HG03439 (cell line): ENCODE data around the gene SSBP3.

Experiments
- ATAC-seq: cut with Tn5 transposase; IDR thresholded peaks from one replicate; pipeline ENCODE4 v1.9.1; 2021; ENCODE audit warnings: mild to moderate bottlenecking, moderate library complexity; ENCODE audit not compliant: unreplicated experiment

The SSBP3 gene

DNA sequence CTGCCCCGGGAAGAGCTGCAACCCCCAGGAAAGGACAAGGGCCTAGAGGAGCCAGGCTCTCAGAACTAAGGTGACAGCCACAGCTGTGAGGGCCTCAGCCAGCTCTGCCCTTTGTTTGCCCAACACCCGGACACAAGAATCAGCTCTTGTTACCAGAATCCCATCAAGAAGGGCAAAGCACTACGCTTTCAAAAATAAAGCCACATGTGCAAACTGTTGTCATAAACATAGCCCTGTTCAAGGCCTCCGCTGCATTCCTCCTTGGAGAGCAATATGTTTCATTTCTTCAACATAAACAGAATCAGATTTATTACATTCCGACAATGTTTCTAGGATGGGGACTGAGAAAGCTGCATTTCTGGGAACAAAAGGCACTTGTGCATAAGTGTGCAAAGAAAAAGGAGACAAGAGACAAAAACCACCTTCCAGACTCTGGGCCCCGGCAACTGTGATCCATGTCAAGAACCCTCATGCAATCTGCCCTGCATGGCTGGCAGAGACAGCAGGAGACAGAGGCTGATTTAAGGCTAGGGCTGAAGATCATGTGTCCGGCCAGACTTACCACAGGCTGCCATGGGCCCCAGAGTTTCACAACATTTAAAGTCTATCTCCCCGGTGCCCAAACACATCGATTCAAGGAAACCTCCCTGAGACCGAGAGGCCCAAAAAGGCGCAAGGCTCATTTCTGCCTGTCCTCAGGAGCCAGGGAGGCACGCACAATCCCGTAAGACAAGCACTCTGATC, 71.0 kb downstream of the SSBP3 start:
- ATAC-seq: no peak

GRCh38 chr1:54332781-54333585, 73.2 kb downstream of the SSBP3 start:
- ATAC-seq: no peak

DNA sequence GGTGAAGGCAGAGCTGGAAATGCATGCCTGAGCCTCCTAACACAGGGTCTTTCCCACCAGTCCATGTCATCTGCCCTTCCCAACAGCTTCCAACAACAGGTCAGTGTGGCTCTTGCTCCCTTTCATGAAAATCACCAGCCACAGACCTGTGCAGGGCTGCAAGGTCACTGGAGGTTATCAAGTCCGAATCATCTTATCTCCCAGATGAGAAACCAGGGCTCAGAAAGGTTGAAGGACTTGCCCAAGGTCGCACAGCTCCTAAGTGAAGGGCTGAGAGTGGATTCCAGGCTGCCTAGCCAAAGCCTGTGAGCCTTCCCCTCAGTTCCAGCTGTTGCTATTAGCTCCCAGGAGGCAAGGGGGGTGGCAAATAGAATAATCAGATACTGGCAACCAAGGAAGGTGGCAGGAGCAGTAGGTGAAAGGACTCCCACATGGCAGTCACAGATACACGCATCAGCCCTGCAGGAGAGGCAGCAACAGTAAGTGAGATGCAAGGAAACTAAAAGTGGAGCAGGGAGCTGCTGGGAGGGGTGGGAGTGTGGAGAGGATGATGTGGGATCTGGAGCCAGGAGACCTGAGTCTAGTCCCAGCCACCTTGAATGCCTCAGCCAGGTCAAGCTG, 74.2 kb downstream of the SSBP3 start:
- ATAC-seq: no peak

DNA sequence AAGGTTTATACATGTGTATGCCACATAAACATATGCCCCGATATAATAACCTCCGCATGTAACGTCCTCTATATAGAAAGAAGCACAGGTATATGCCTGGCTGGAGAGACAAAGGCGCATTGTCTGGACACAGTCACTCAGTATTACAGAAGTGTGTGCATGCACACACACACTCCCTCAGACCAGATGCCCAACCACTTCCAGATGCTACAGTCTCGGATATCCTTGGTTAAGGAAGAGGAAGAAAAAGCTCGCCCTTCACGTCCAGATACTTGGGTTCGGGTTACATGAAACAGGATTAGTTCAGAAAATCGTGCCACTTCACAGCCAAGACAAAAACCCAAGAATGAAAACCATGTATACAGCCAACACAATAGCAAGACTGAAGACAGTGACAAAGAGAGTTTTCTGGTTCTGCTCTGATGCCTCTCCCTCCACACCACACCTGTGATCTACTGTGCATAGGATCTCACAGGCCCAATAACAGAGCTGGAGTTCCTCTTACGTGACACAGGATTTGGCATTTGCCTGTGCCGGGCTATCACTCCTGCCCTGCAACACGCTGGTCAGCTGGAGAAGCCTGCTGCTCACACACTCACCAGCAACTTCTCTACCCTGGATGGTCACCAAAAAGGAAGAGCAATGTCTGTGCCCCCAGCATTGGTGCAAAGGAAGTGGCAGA, 75.0 kb downstream of the SSBP3 start:
- no peak for ATAC-seq

DNA sequence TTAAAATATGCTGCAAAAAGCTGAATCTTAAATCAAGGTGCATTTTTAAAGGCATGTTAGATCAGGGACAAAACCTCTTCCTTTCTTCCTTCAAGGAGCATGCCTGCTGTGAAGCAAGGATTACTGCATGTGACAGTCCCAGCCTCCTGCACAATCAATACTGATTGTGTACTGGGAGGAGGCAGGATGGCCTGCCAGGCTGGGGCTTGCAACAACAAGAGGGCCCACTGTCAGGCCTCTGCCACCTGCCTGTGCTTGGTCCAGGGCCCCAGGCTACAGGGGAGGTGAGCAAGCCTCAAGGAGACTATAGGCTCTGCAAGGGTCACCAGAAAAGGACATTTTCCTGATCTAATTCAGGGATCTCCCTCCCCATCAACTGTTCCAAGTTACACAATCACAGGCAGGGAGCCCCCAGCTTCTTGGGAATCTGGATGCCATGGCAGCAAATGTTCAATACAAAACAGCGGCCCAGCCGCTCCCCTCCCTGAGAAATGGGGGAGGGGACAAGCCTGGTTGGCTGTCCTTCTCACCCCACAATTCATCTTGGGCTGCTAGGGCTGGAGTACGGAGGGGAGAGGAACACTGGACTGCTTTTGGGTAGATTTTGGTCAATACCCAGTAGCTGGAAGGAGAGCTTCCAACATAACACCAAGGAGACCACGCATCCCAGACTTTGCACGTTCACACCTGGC, 76.7 kb downstream of the SSBP3 start:
- ATAC-seq: no peak

DNA sequence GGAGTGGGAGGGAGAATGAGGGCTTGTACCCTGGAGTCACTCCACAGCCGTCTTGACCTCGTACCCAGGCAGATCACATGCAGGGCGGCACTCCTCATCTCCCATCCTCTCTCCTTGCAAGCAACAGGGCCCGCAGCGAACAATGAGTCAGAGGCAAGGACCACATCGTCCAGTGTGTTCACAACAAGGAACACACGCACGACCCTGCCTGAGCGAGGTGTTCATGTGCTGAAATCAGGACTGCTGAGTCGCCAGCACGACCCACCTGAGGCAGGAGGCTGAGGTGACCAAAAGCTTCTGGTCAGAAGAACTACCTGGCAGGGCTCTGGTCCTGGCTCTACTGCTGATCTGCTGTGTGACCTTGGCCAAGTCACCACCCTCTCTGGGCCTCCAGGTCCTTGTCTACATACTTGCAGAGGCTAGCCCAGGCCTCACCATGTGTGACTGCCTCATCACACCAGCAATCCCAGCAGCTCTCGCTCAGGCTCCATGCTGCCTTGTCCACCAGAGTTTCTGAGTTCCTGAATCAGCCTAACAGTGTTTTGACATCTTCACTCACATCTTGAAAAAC, 78.0 kb downstream of the SSBP3 start:
- no peak for ATAC-seq

- no peak for ATAC-seq
Measured at GRCh38 chr1:54327386-54328065, 78.7 kb downstream of the SSBP3 start.

DNA sequence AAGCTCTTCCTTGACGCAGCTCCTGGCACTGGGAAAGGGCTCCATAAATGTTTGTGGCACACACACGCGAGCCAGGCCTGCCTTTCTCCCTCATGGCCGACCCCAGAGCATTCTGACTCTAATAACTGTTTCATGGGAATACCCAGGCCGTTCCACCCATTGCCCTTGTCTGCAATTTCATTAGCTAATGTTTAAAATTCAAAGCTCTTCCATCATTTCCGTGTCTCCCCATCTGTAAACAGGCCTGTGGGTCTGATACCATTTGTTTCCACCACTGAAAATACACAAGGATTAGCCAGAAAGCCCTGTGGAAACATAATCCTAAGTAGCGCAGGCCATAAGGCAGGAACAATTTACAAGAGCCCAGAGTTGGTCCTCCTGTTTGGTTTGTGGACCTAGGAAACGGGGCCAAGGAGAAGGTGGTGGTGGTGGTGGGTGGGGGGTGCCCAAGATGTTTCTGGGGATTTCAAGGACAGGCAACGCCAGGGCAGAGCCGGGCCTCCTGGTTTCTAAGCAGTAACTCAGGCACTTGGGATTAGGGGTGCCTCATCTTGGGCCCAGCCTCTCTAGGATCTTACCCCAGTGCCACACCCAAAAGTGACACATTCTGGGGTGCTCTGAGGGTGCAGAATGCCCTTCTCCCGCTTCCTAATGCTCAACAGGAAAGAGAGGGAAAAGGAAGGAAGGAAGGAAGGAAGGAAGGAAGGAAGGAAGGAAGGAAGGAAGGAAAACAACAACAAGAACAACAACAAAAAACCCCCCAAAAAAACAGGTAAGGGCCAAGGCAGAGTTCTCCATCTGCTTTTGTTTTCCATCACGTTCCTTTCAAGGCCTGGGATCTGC, 79.4 kb downstream of the SSBP3 start:
- ATAC-seq: no peak

DNA sequence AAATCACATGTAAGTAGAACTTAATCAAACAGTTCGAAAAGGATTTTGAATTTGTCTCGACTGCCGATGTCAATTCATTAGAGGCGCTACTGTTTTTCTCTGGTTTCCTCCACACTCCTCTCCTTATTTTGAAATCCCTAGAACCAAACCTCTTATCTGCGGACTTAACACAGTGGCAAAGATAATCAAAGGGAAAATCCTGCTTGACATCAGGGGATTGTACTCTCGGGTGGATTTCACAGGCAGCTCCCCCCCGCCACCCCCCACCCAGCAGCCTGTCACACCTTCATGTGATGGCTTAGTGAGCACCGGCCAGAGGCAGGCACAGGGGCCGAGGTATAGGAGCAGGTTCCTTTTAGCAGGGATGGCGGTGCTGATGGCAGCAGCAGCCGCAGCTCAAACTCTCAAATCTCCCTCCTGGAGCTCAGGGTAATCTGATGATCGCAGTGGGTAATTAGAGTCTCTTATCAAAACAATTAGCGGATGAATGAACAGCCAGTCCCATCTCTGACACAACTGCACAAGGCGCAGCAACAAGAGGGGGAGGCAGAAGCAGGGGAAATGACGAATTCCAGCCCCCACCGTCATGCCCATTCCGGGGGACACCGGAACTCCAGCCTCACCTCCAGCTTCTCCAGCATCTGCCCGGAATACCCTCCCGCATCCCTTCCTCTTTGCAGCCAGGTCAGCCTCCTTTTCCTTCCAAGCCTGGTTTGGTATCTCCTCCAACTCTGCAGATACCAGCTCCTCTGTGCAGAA, 80.3 kb downstream of the SSBP3 start:
- ATAC-seq: no peak

DNA sequence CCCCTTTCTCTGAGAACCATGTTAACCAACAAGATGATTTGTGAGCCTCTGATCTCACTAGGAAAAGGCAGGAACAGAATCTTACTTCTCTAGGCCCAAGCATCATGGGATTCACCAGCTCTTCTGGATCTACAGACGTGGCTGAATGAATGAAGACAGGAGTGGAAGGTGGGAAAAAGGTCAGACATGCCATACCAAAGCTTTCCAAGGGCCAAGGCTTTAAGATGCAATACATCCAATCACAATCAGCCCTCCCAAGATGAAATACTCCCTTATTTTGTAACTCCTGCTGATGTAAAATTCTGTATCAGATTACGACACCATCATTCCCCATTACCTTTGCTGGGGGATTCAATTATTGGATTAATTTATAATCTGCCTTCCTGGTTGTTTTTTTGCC, 80.9 kb downstream of the SSBP3 start:
- no peak for ATAC-seq

DNA sequence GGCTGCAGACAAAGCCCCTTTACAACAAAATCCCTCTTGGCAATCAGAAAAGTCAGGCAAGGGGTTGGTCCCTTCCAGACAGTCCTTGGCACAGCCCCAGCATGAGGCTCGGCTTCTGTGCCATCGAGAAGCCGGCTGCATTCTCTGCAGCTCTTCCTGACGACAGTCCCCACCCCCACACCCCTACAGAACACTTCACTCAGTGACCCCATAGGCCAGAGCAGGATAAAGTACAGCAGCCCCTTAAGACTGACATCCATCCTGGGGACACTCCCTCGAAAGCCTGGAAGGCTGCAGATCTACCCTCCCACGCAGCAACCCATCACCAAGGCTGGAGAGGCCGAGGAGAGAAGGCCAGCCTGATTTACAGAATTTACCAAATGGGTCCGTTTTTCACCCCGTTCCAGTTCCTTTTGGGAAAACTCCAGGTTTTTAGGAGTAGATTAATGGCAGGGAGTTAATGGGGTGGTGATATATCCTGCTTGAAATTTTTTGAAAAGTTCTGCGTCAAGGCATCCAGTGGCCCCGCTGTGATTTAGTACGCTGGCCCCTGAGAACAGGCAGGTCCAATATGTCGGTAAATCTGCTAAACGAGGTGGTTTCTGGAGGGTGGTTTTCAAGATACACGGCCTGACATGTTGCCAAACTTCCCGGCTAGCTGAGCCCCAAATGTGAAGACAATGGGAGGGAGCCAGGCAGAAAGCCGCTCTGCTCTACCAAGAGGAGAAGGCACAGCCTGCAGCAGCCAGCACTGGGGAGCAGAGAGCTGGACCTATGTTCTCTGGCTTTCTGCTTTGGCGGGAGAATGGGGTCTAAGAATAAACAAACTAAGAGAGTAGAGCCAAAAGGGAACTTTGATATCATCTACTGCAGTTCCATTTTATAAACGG, 81.7 kb downstream of the SSBP3 start:
- no peak for ATAC-seq

GRCh38 chr1:54323921-54324250, 82.3 kb downstream of the SSBP3 start:
- no peak for ATAC-seq

DNA sequence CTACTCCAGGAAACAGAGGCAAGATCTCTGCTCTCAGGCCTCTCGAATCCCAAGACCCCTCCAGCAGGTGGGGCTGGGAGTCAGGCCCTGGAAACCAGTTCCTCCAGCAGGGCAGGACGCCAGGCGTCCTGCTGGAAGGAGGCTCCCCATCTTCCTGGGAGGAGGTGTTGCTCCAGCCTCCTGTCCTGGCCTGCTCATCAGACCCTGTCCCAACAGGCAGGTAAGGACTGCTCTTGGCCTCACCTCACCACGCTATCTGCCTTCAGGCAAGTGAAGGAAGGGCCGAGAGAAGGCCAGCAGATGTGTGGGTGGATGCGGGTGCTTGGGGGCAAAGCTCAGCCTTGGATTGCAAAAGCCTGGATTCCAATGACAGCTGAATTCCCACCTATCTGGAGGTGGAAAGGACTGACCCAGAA, 82.9 kb downstream of the SSBP3 start:
- ATAC-seq: no peak

DNA sequence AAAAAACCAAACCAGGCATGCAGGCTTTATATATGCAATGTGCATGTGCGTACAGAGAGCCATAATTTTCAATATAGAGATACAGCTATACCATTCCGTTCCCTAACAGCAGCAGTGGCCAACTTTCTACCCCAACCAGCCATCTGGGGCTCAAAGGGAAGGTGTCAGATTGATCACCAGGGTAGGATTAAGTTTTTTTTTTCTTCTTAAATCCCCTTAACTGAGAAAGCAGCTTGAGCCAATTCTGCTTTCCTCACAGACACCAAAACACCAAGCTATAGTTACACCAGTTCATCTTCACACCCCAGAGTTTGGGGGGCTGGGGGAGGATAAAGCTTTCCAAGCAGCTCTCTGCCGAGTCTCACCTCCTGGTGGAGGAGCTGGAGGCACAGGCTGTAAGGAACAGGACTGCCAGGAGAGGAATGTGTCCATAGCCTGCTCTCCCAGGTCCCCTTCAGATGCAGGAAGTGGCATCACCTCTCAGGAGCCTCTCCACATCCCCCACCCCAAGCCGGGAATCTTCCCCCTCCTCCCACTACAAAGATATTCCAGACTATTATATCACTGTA, 87.9 kb downstream of the SSBP3 start:
- no peak for ATAC-seq

GRCh38 chr1:54317084-54317483, 89.1 kb downstream of the SSBP3 start:
- no peak for ATAC-seq

DNA sequence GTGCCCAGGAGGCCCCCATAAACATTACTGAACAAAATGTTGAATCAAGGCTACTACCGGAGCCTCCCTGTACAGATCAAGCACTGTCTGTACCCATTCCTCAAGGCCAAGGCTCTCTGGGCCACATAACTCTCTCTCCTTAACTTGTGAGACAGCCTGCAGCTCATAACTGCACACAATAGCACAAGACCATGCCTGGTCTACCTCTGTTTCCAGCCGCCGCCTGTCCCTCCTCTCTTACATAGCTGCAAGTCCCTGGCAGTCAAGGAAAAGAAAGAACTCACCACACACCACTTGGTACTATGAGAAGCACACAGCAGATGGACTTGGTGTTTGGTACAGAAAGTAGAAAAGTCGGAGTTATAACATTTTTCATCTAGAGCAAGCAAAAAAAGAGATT, 91.1 kb downstream of the SSBP3 start:
- no peak for ATAC-seq

DNA sequence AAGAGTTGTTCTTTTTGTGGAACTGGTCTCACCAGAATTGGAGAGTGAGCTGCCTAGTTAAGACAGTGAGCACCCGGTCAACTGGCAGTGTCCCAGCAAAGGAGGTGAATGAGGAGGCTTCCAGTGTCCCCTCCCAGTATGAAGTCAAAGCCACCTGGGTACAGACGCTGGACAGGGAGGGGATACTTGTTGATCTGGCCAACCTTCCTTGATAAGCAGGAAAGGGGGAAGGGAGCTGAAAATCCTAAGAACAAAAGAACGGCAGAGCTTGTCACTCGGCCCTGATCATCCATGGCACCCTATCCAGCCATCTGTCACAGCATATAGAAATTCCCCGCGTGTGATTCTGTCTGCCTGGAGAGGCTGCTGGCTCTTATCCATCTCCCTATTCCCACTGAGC, 91.5 kb downstream of the SSBP3 start:
- no peak for ATAC-seq
